Stimulated activated CD8-positive, alpha-beta memory T cell treated with anti-CD3 and anti-CD28 coated beads, Interleukin-12 subunit alpha, Interleukin-12 subunit beta, amount 100 ng/mL, for 4 hours (primary cell): ENCODE results near the gene P2RX1.

Experiments
- DNase-seq: peaks from one replicate; pipeline ENCODE4 v3.0.0-alpha.2; 2020; ENCODE audit warnings: low read depth

The P2RX1 gene

GRCh38 chr17:3905017-3905520 lies 11.2 kb downstream of the P2RX1 start:
- no peak for DNase-seq

- DNase-seq = no peak
Measured at GRCh38 chr17:3904501-3904900, 11.8 kb downstream of the P2RX1 start.

GRCh38 chr17:3903881-3904290 lies 12.4 kb downstream of the P2RX1 start:
- DNase-seq = no peak

- DNase-seq = no peak
Measured at GRCh38 chr17:3903051-3903825, 13.0 kb downstream of the P2RX1 start.

GRCh38 chr17:3900646-3901045 lies 15.6 kb downstream of the P2RX1 start:
- DNase-seq = no peak

- DNase-seq = no peak
Measured at GRCh38 chr17:3897731-3898130, 18.5 kb downstream of the P2RX1 start.

GRCh38 chr17:3896968-3897235 lies 19.4 kb downstream of the P2RX1 start:
- no peak for DNase-seq

- no peak for DNase-seq
Measured at GRCh38 chr17:3896108-3896967, 19.9 kb downstream of the P2RX1 start.

GRCh38 chr17:3895354-3895753 lies 20.9 kb downstream of the P2RX1 start:
- no peak for DNase-seq

- DNase-seq = no peak
Measured at GRCh38 chr17:3894911-3895343, 21.3 kb downstream of the P2RX1 start.

- no peak for DNase-seq
Measured at GRCh38 chr17:3894188-3894587, 22.1 kb downstream of the P2RX1 start.

- no peak for DNase-seq
Measured at GRCh38 chr17:3893720-3894116, 22.5 kb downstream of the P2RX1 start.

GRCh38 chr17:3893003-3893719 lies 23.1 kb downstream of the P2RX1 start, which contains the start of gene CAMKK1:
Gene CAMKK1, minus strand, starts transcription at chr17:3893053. Its CDS starts 7,366 bp downstream, at chr17:3885687.
- peak; percentile 84 for DNase-seq

GRCh38 chr17:3892095-3892998 lies 23.9 kb downstream of the P2RX1 start:
- DNase-seq = peak; percentile 77

GRCh38 chr17:3891626-3892094 lies 24.6 kb downstream of the P2RX1 start:
- no peak for DNase-seq

- no peak for DNase-seq
Measured at GRCh38 chr17:3890878-3891219, 25.4 kb downstream of the P2RX1 start.

- DNase-seq = no peak
Measured at GRCh38 chr17:3890082-3890877, 26.0 kb downstream of the P2RX1 start.

GRCh38 chr17:3889325-3890012 lies 26.8 kb downstream of the P2RX1 start:
- no peak for DNase-seq

- DNase-seq = no peak
Measured at GRCh38 chr17:3888343-3889171, 27.7 kb downstream of the P2RX1 start.
